ENCODE results near the gene TXNIP. TPM values are rescaled to one million over a fixed set of nuclear protein-coding genes. Genes with fewer than 3 reads are reported as not detected.
A peak's percentile ranks its signal among the peaks of the same experiment; 100 is the strongest.

The TXNIP gene
- total RNA-seq, 1 experiment from 2014 or later, result 131 TPM

GRCh38 chr1:145983960-145984830, 12.2 kb downstream of the TXNIP start:
- no peaks in the 10 kb centered on the region for H4K20me1 ChIP-seq (ENCODE audit: insufficient read depth)
- ChIA-PET POLR2A (ENCODE audit: unreplicated experiment) (no interaction called here), CTCF (no interaction called here)
- intact Hi-C loops (cut with micrococcal nuclease; ENCODE audit: unreplicated experiment), result no loop called here
- no peak overlapping the region for H3K4me3 ChIP-seq
- H3K36me3 ChIP-seq (ENCODE audit: low read depth), result no peaks in the 10 kb centered on the region
- H3K27me3 ChIP-seq (ENCODE audit: insufficient read depth, low read depth), result no peaks in the 10 kb centered on the region
- no peaks in the 10 kb centered on the region for H3K9me3 ChIP-seq (ENCODE audit: insufficient read depth, low read depth)
- TF ChIP-seq EZH2 (IDR thresholded peaks at IDR 0.05; ENCODE audit: low read depth), result no peak
- H3K79me2 ChIP-seq (ENCODE audit: low read depth), result no peaks in the 10 kb centered on the region
- no peak overlapping the region for H2AFZ ChIP-seq
- H3K27ac ChIP-seq, result 0 out of 2 replicates have a peak overlapping the region, but pooled peaks have one; percentile 40
- H3F3A ChIP-seq (ENCODE audit: insufficient read depth, low read depth), result peaks cover 30% of the 10 kb centered on the region
- peaks cover 53% of the 10 kb centered on the region for H3K4me1 ChIP-seq (replicated peaks; ENCODE audit: insufficient read depth)
- no peak for DNase-seq
- 0 out of 2 replicates have a peak overlapping the region, but pooled peaks have one; percentile 57 for H3K4me2 ChIP-seq
- no peaks in the 10 kb centered on the region for H3K9me2 ChIP-seq (ENCODE audit: insufficient read depth)
- no TSS peak for BruUV-seq (replicated peaks)

- Histone ChIP-seq H2AFZ (peak overlapping the region; percentile 55; the same call in 1 of the 2 replicates), H3K9me2 (ENCODE audit: insufficient read depth) (no peaks in the 10 kb centered on the region), H3K9me3 (ENCODE audit: insufficient read depth, low read depth) (no peaks in the 10 kb centered on the region), H4K20me1 (ENCODE audit: insufficient read depth) (no peaks in the 10 kb centered on the region), H3F3A (ENCODE audit: insufficient read depth, low read depth) (peaks cover 39% of the 10 kb centered on the region), H3K27ac (peak overlapping the region; percentile 50), H3K4me1 (replicated peaks; ENCODE audit: insufficient read depth) (peaks cover 62% of the 10 kb centered on the region), H3K27me3 (ENCODE audit: insufficient read depth, low read depth) (no peaks in the 10 kb centered on the region), H3K79me2 (ENCODE audit: low read depth) (no peaks in the 10 kb centered on the region), H3K4me2 (peak overlapping the region; percentile 57), H3K4me3 (no peak overlapping the region), H3K36me3 (ENCODE audit: low read depth) (no peaks in the 10 kb centered on the region)
- no TSS peak for BruUV-seq (replicated peaks)
- TF ChIP-seq CTCF (conservative IDR thresholded peaks at IDR 0.05) (no peak), EZH2 (IDR thresholded peaks at IDR 0.05; ENCODE audit: low read depth) (no peak)
- CTCF ChIA-PET, result no interaction called here
- intact Hi-C loops (cut with micrococcal nuclease; ENCODE audit: unreplicated experiment), result no loop called here
- POLR2A ChIA-PET (ENCODE audit: unreplicated experiment), result no interaction called here
- DNase-seq, result peak; percentile 36 to 43
Observed at GRCh38 chr1:145983206-145983675, 13.1 kb downstream of the TXNIP start.

- no peaks in the 10 kb centered on the region for H3K9me3 ChIP-seq (ENCODE audit: insufficient read depth, low read depth)
- intact Hi-C loops (cut with micrococcal nuclease; ENCODE audit: unreplicated experiment), result no loop called here
- DNase-seq, result no peak
- no peaks in the 10 kb centered on the region for H3K36me3 ChIP-seq (ENCODE audit: low read depth)
- BruUV-seq (replicated peaks), result no TSS peak
- H3K27me3 ChIP-seq (ENCODE audit: insufficient read depth, low read depth), result no peaks in the 10 kb centered on the region
- H3K79me2 ChIP-seq (ENCODE audit: low read depth), result no peaks in the 10 kb centered on the region
- no peaks in the 10 kb centered on the region for H3K9me2 ChIP-seq (ENCODE audit: insufficient read depth)
- peaks cover 46% of the 10 kb centered on the region for H3F3A ChIP-seq (ENCODE audit: insufficient read depth, low read depth)
- H3K4me2 ChIP-seq, result no peak overlapping the region
- no peak overlapping the region for H3K4me3 ChIP-seq
- H4K20me1 ChIP-seq (ENCODE audit: insufficient read depth), result no peaks in the 10 kb centered on the region
- no peak overlapping the region for H2AFZ ChIP-seq
- no peak for TF ChIP-seq EZH2 (IDR thresholded peaks at IDR 0.05; ENCODE audit: low read depth)
- peaks cover 70% of the 10 kb centered on the region for H3K4me1 ChIP-seq (replicated peaks; ENCODE audit: insufficient read depth)
- ChIA-PET POLR2A (ENCODE audit: unreplicated experiment) (no interaction called here), CTCF (no interaction called here)
- H3K27ac ChIP-seq, result no peak overlapping the region
Observed at GRCh38 chr1:145982010-145982723, 14.2 kb downstream of the TXNIP start.

GRCh38 chr1:145980457-145980994, 15.9 kb downstream of the TXNIP start:
- H3K36me3 ChIP-seq (ENCODE audit: low read depth), result no peaks in the 10 kb centered on the region
- peak in 1 of 2 experiments; percentile 2 for DNase-seq
- ChIA-PET POLR2A (ENCODE audit: unreplicated experiment) (no interaction called here), CTCF (interaction anchor here (4.7 kb wide), 1 partner anchor 26 kb away, joined by 24 read pairs; no protein-coding TSS in a partner anchor)
- no peak overlapping the region for H3K4me3 ChIP-seq
- H3K79me2 ChIP-seq (ENCODE audit: low read depth), result no peaks in the 10 kb centered on the region
- H3F3A ChIP-seq (ENCODE audit: insufficient read depth, low read depth), result peaks cover 34% of the 10 kb centered on the region
- H4K20me1 ChIP-seq (ENCODE audit: insufficient read depth), result no peaks in the 10 kb centered on the region
- peaks cover 60% of the 10 kb centered on the region for H3K4me1 ChIP-seq (replicated peaks; ENCODE audit: insufficient read depth)
- H3K4me2 ChIP-seq, result peak overlapping the region; percentile 89
- TF ChIP-seq EZH2 (IDR thresholded peaks at IDR 0.05; ENCODE audit: low read depth), result no peak
- no peak for TF ChIP-seq CTCF (conservative IDR thresholded peaks at IDR 0.05)
- H3K27ac ChIP-seq, result peak overlapping the region; percentile 100
- no peaks in the 10 kb centered on the region for H3K9me3 ChIP-seq (ENCODE audit: insufficient read depth, low read depth)
- H3K27me3 ChIP-seq (ENCODE audit: insufficient read depth, low read depth), result no peaks in the 10 kb centered on the region
- H3K9me2 ChIP-seq (ENCODE audit: insufficient read depth), result no peaks in the 10 kb centered on the region
- no TSS peak for BruUV-seq (replicated peaks)
- no peak overlapping the region for H2AFZ ChIP-seq
- intact Hi-C loops (cut with micrococcal nuclease; ENCODE audit: unreplicated experiment), result no loop called here
